Measurements from ENCODE around the gene SNX11. TPM values are rescaled to one million over a fixed set of nuclear protein-coding genes. Genes with fewer than 3 reads are reported as not detected.
A peak's percentile ranks its signal among the peaks of the same experiment; 100 is the strongest.

SNX11 gene
- total RNA-seq, 1 donor from 2014 or later: 14.7 TPM

- FAIRE-seq: no peak
These were observed 22.6 kb upstream of the SNX11 start for GRCh38 chr17:48084932-48085331.

GRCh38 chr17:48093341-48094045, 14.1 kb upstream of the SNX11 start:
- no peak overlapping the region for H3K4me3 ChIP-seq (ENCODE audit: low read depth, low read length)
- DNase-seq (ENCODE audit: low read depth) (no peak), FAIRE-seq (no peak)
- TF ChIP-seq CTCF (IDR thresholded peaks at IDR 0.05; ENCODE audit: insufficient read depth, low read length, severe bottlenecking): no peak
- no peaks in the 10 kb centered on the region for H3K36me3 ChIP-seq (ENCODE audit: control insufficient read depth, insufficient read depth, low read length)
- H3K27me3 ChIP-seq (ENCODE audit: control insufficient read depth, insufficient read depth, low read length): no peaks in the 10 kb centered on the region

More at GRCh38 chr17:48084932-48085331, 22.6 kb upstream of the SNX11 start:
- no peak for DNase-seq (ENCODE audit: low read depth)
- Histone ChIP-seq H3K36me3 (ENCODE audit: control insufficient read depth, insufficient read depth, low read length) (no peaks in the 10 kb centered on the region), H3K27me3 (ENCODE audit: control insufficient read depth, insufficient read depth, low read length) (no peaks in the 10 kb centered on the region), H3K4me3 (ENCODE audit: low read depth, low read length) (no peak overlapping the region)
- TF ChIP-seq CTCF (IDR thresholded peaks at IDR 0.05; ENCODE audit: insufficient read depth, low read length, severe bottlenecking): no peak

GRCh38 chr17:48095611-48096010, 12.0 kb upstream of the SNX11 start:
- no peak for DNase-seq (ENCODE audit: low read depth)
- no peak for FAIRE-seq

GRCh38 chr17:48100160-48100559, 7.4 kb upstream of the SNX11 start:
- FAIRE-seq: no peak
- H3K36me3 ChIP-seq (ENCODE audit: control insufficient read depth, insufficient read depth, low read length): no peaks in the 10 kb centered on the region
- peak overlapping the region; percentile 80 for H3K4me3 ChIP-seq (ENCODE audit: low read depth, low read length)
- peak; percentile 77 for DNase-seq (ENCODE audit: low read depth)
- TF ChIP-seq CTCF (IDR thresholded peaks at IDR 0.05; ENCODE audit: insufficient read depth, low read length, severe bottlenecking): no peak
- no peaks in the 10 kb centered on the region for H3K27me3 ChIP-seq (ENCODE audit: control insufficient read depth, insufficient read depth, low read length)

More at GRCh38 chr17:48095611-48096010, 12.0 kb upstream of the SNX11 start:
- TF ChIP-seq CTCF (IDR thresholded peaks at IDR 0.05; ENCODE audit: insufficient read depth, low read length, severe bottlenecking): no peak
- Histone ChIP-seq H3K27me3 (ENCODE audit: control insufficient read depth, insufficient read depth, low read length) (no peaks in the 10 kb centered on the region), H3K36me3 (ENCODE audit: control insufficient read depth, insufficient read depth, low read length) (no peaks in the 10 kb centered on the region), H3K4me3 (ENCODE audit: low read depth, low read length) (no peak overlapping the region)

GRCh38 chr17:48100591-48101011, 7.0 kb upstream of the SNX11 start:
- DNase-seq (ENCODE audit: low read depth) (peak; percentile 55), FAIRE-seq (no peak)
- peak overlapping the region; percentile 80 for H3K4me3 ChIP-seq (ENCODE audit: low read depth, low read length)
- no peaks in the 10 kb centered on the region for H3K27me3 ChIP-seq (ENCODE audit: control insufficient read depth, insufficient read depth, low read length)
- H3K36me3 ChIP-seq (ENCODE audit: control insufficient read depth, insufficient read depth, low read length): no peaks in the 10 kb centered on the region
- no peak for TF ChIP-seq CTCF (IDR thresholded peaks at IDR 0.05; ENCODE audit: insufficient read depth, low read length, severe bottlenecking)

Data from bronchial epithelial cell (primary cell).